Putamen (tissue), 1 donor: Measurements from ENCODE around the gene BOC.

Experiments
- DNase-seq: peaks from one replicate; pipeline ENCODE4 v3.0.0-alpha.2; 2016; ENCODE audit warnings: low spot score

BOC gene

GRCh38 chr3:113269661-113270060 lies 58.3 kb downstream of the BOC start:
- DNase-seq, result no peak

- DNase-seq, result no peak
These were observed 58.7 kb downstream of the BOC start for GRCh38 chr3:113270068-113270467.

- DNase-seq, result no peak
These were observed 59.4 kb downstream of the BOC start for GRCh38 chr3:113270786-113271185.

- no peak for DNase-seq
These were observed 59.8 kb downstream of the BOC start for GRCh38 chr3:113271189-113271588.

- no peak for DNase-seq
These were observed 60.4 kb downstream of the BOC start for GRCh38 chr3:113271594-113272384.

- no peak for DNase-seq
These were observed 61.0 kb downstream of the BOC start for GRCh38 chr3:113272385-113272779.

- DNase-seq, result no peak
These were observed 61.7 kb downstream of the BOC start for GRCh38 chr3:113273011-113273410.

GRCh38 chr3:113273604-113274378 lies 62.4 kb downstream of the BOC start:
- DNase-seq, result no peak

- no peak for DNase-seq
These were observed 63.3 kb downstream of the BOC start for GRCh38 chr3:113274425-113275257.

- no peak for DNase-seq
These were observed 63.9 kb downstream of the BOC start for GRCh38 chr3:113275258-113275556.

GRCh38 chr3:113275583-113275928 lies 64.2 kb downstream of the BOC start:
- no peak for DNase-seq

GRCh38 chr3:113275929-113276750 lies 64.8 kb downstream of the BOC start:
- DNase-seq, result no peak

GRCh38 chr3:113276751-113277080 lies 65.4 kb downstream of the BOC start:
- DNase-seq, result no peak

GRCh38 chr3:113277414-113277813 lies 66.1 kb downstream of the BOC start:
- no peak for DNase-seq

GRCh38 chr3:113277941-113278598 lies 66.7 kb downstream of the BOC start:
- no peak for DNase-seq

- no peak for DNase-seq
These were observed 67.2 kb downstream of the BOC start for GRCh38 chr3:113278599-113278955.

- no peak for DNase-seq
These were observed 68.3 kb downstream of the BOC start for GRCh38 chr3:113279686-113280085.

GRCh38 chr3:113283306-113283705 lies 71.9 kb downstream of the BOC start:
- no peak for DNase-seq

GRCh38 chr3:113284453-113285050 lies 73.2 kb downstream of the BOC start:
- no peak for DNase-seq

- DNase-seq, result no peak
These were observed 73.9 kb downstream of the BOC start for GRCh38 chr3:113285226-113285625.

GRCh38 chr3:113285741-113286140 lies 74.4 kb downstream of the BOC start:
- no peak for DNase-seq
